NB4 (cell line): ENCODE measurements around the gene GSDMA.

Experiments
- CTCF ChIP-seq: IDR thresholded peaks from one replicate; pipeline ENCODE4 v1.5.1; 2012; ENCODE audit warnings: low read depth, low read length
- MAX ChIP-seq: IDR thresholded peaks from 2 replicates; pipeline ENCODE4 v1.6.1; 2011; ENCODE audit warnings: low read depth, low read length
- MYC ChIP-seq: IDR thresholded peaks from 2 replicates; pipeline ENCODE4 v1.6.1; 2011; ENCODE audit warnings: low read depth, low read length
- POLR2A ChIP-seq: IDR thresholded peaks from 2 replicates; pipeline ENCODE4 v1.6.1; 2011; ENCODE audit warnings: mild to moderate bottlenecking; ENCODE audit not compliant: insufficient read length; ENCODE audit errors: extremely low read depth

- TF ChIP-seq POLR2A (no peak), CTCF (no peak), MAX (no peak), MYC (no peak)
Measured at GRCh38 chr17:40005520-40005919, 42.7 kb downstream of the GSDMA start.
